Right cardiac atrium (tissue), 5 donors: ENCODE results near the gene EMSY. TPM values are rescaled to one million over a fixed set of nuclear protein-coding genes. Genes with fewer than 3 reads are reported as not detected.

Source experiments
- ATAC-seq, 2 donors: fragments of 200-7000 bp; cut with Tn5 transposase; one replicate each; pipeline versions ENCODE4 v1.8.0 to v1.9.1; 2020; ENCODE audit warnings: moderate library complexity in 2 of 2, mild to moderate bottlenecking in 1 of 2
- DNase-seq, 3 donors: peaks; one replicate each; pipeline ENCODE4 v3.0.0-alpha.2; 2020
- H3K27ac ChIP-seq: one replicate; pipeline ENCODE4 v1.5.1; 2013; ENCODE audit warnings: mild to moderate bottlenecking, low read length, control low read depth, moderate library complexity
- H3K27me3 ChIP-seq: one replicate; pipeline ENCODE4 v1.6.1; 2013; ENCODE audit not compliant: control insufficient read depth, insufficient read depth
- H3K4me1 ChIP-seq: one replicate; pipeline ENCODE4 v1.6.1; 2013; ENCODE audit warnings: low read length; ENCODE audit not compliant: control insufficient read depth, insufficient read depth
- H3K4me3 ChIP-seq: one replicate; pipeline ENCODE4 v1.5.1; 2013; ENCODE audit warnings: low read length, control low read depth
- H3K9me3 ChIP-seq: one replicate; pipeline ENCODE4 v1.6.1; 2013; ENCODE audit warnings: low read length; ENCODE audit not compliant: control insufficient read depth
- WGBS: extraction: QIAGEN DNeasy Blood & Tissue Kit; methylation state at CpG from one replicate; pipeline ENCODE4 v1.1.7; 2013; 5-methylcytosine and 5-hydroxymethylcytosine counted together
- intact Hi-C, 4 donors: fragments of 100-400 bp; cut with DNase I; formaldehyde crosslinking; loops; one replicate each; pipeline versions ENCODE4 v1.11.0 to v1.14.0; 2022 to 2023
- polyA plus RNA-seq: library from polyadenylated mRNA; stranded (reverse); fragments of 200-250 nt; gene quantifications from one replicate; pipeline ENCODE4 v1.2.3, GENCODE V29; 2013
- total RNA-seq, 4 donors: library from RNA; stranded (reverse); fragmentation: NEBNext Ultra II Directional; extraction: Animal tissue kit (Norgen Biotek cat#: 25700); gene quantifications; one replicate each; pipeline ENCODE4 v1.2.1, GENCODE V29; 2021
- donor health status: healthy with polysubstance abuse.
- donor health status: DM: no; HTN: yes; CAD: no.
- donor health status: DM: no; HTN: no; CAD: no.
- donor health status: DM: no; HTN: yes; CAD: no; lungs with severe emphysema.
- donor health status: DM: yes; HTN: yes; CAD: no.

EMSY gene
- total and polyA plus RNA-seq, 5 donors = 7.8 to 22.7 (median 19.7) TPM

- H3K27ac ChIP-seq = no peak overlapping the region
- H3K27me3 ChIP-seq = no peaks in the 10 kb centered on the region
- DNase-seq = no peak
- no peaks in the 10 kb centered on the region for H3K9me3 ChIP-seq
- no peaks in the 10 kb centered on the region for H3K4me1 ChIP-seq
- 61% methylated on average over 3 of the region's 3 CpGs for WGBS
- ATAC-seq = no peak
- no peak overlapping the region for H3K4me3 ChIP-seq
- intact Hi-C loops = no loop called here
These were observed 20.4 kb upstream of the EMSY start for GRCh38 chr11:76424379-76424778.

- intact Hi-C loops = no loop called here
These were observed 19.9 kb upstream of the EMSY start for GRCh38 chr11:76424891-76425290.

GRCh38 chr11:76426660-76427059, 18.2 kb upstream of the EMSY start:
- H3K9me3 ChIP-seq = no peaks in the 10 kb centered on the region
- no peak overlapping the region for H3K27ac ChIP-seq
- no peak overlapping the region for H3K4me3 ChIP-seq
- no peaks in the 10 kb centered on the region for H3K4me1 ChIP-seq
- intact Hi-C loops = no loop called here
- ATAC-seq (no peak), DNase-seq (no peak)
- H3K27me3 ChIP-seq = no peaks in the 10 kb centered on the region

More at GRCh38 chr11:76424891-76425290, 19.9 kb upstream of the EMSY start:
- Histone ChIP-seq H3K27ac (no peak overlapping the region), H3K27me3 (no peaks in the 10 kb centered on the region), H3K4me3 (no peak overlapping the region), H3K4me1 (no peaks in the 10 kb centered on the region), H3K9me3 (no peaks in the 10 kb centered on the region)
- ATAC-seq (no peak), DNase-seq (no peak)
- WGBS = 90% methylated on average over 2 of the region's 2 CpGs

- Histone ChIP-seq H3K27ac (no peak overlapping the region), H3K27me3 (no peaks in the 10 kb centered on the region), H3K4me3 (no peak overlapping the region), H3K4me1 (no peaks in the 10 kb centered on the region), H3K9me3 (no peaks in the 10 kb centered on the region)
- 93% methylated on average over 1 of the region's 1 CpG for WGBS
- DNase-seq (no peak), ATAC-seq (no peak)
- intact Hi-C loops = loop anchor here in 1 of 4 donors (10.0 kb wide), 1 partner anchor 51 kb away; the partner anchor contains the start of genes GVQW3 and THAP12
These were observed 8.8 kb upstream of the EMSY start for GRCh38 chr11:76436020-76436419.

GRCh38 chr11:76443268-76443980, 1.4 kb upstream of the EMSY start:
- no peaks in the 10 kb centered on the region for H3K9me3 ChIP-seq
- peak overlapping the region; percentile 73 for H3K27ac ChIP-seq

GRCh38 chr11:76444065-76444383, 794 bp upstream of the EMSY start:
- WGBS = under 1% methylated on average over 10 of the region's 10 CpGs
- no peaks in the 10 kb centered on the region for H3K9me3 ChIP-seq
- H3K27me3 ChIP-seq = no peaks in the 10 kb centered on the region
- peak overlapping the region; percentile 94 for H3K27ac ChIP-seq
- DNase-seq (no peak), ATAC-seq (no peak)
- intact Hi-C loops = loop anchor here in 1 of 4 donors (5.0 kb wide), 1 partner anchor 237 kb away; the partner anchor contains the start of gene WNT11
- peak overlapping the region; percentile 91 for H3K4me3 ChIP-seq
- no peaks in the 10 kb centered on the region for H3K4me1 ChIP-seq

More at GRCh38 chr11:76443268-76443980, 1.4 kb upstream of the EMSY start:
- WGBS = 36% methylated on average over 10 of the region's 10 CpGs
- Histone ChIP-seq H3K4me3 (peak overlapping the region; percentile 91), H3K4me1 (no peaks in the 10 kb centered on the region), H3K27me3 (no peaks in the 10 kb centered on the region)
- no peak for ATAC-seq
- intact Hi-C loops = loop anchor here in 1 of 4 donors (5.0 kb wide), 1 partner anchor 236 kb away; the partner anchor contains the start of gene WNT11
- DNase-seq = no peak

GRCh38 chr11:76445121-76446084, 585 bp downstream of the EMSY start:
- Histone ChIP-seq H3K4me3 (peak overlapping the region; percentile 91), H3K4me1 (no peaks in the 10 kb centered on the region), H3K27me3 (no peaks in the 10 kb centered on the region), H3K27ac (peak overlapping the region; percentile 77), H3K9me3 (no peaks in the 10 kb centered on the region)
- DNase-seq (peak; percentile 81 to 90 (median 89)), ATAC-seq (peak; percentile 78 to 84)
- intact Hi-C loops = no loop called here
- WGBS = under 1% methylated on average over 56 of the region's 56 CpGs

- Histone ChIP-seq H3K4me3 (no peak overlapping the region), H3K4me1 (no peaks in the 10 kb centered on the region), H3K27me3 (no peaks in the 10 kb centered on the region), H3K9me3 (no peaks in the 10 kb centered on the region), H3K27ac (no peak overlapping the region)
- ATAC-seq (no peak), DNase-seq (no peak)
- intact Hi-C loops = no loop called here
- WGBS = 45% methylated on average over 2 of the region's 2 CpGs
These were observed 3.7 kb downstream of the EMSY start for GRCh38 chr11:76448506-76448905.

GRCh38 chr11:76453248-76453647, 8.4 kb downstream of the EMSY start:
- H3K9me3 ChIP-seq = no peaks in the 10 kb centered on the region
- H3K27ac ChIP-seq = no peak overlapping the region
- H3K4me3 ChIP-seq = no peak overlapping the region
- H3K4me1 ChIP-seq = no peaks in the 10 kb centered on the region
- no peaks in the 10 kb centered on the region for H3K27me3 ChIP-seq
- intact Hi-C loops = no loop called here
- 89% methylated on average over 6 of the region's 6 CpGs for WGBS
- ATAC-seq (no peak), DNase-seq (no peak)

- peak in 1 of 2 donors; percentile 21 for ATAC-seq
These were observed 10.5 kb downstream of the EMSY start for GRCh38 chr11:76455331-76455730.

GRCh38 chr11:76455931-76456330, 11.1 kb downstream of the EMSY start:
- intact Hi-C loops = no loop called here
- DNase-seq (no peak), ATAC-seq (no peak)
- no peaks in the 10 kb centered on the region for H3K4me1 ChIP-seq
- no peaks in the 10 kb centered on the region for H3K9me3 ChIP-seq
- H3K27ac ChIP-seq = no peak overlapping the region
- H3K27me3 ChIP-seq = no peaks in the 10 kb centered on the region
- H3K4me3 ChIP-seq = no peak overlapping the region

More at GRCh38 chr11:76455331-76455730, 10.5 kb downstream of the EMSY start:
- H3K4me1 ChIP-seq = no peaks in the 10 kb centered on the region
- no peaks in the 10 kb centered on the region for H3K27me3 ChIP-seq
- no peak for DNase-seq
- no peak overlapping the region for H3K4me3 ChIP-seq
- intact Hi-C loops = no loop called here
- H3K27ac ChIP-seq = no peak overlapping the region
- WGBS = 50% methylated on average over 2 of the region's 2 CpGs
- no peaks in the 10 kb centered on the region for H3K9me3 ChIP-seq
